Measurements from ENCODE around the gene YAP1.
A peak's percentile ranks its signal among the peaks of the same experiment; 100 is the strongest.
"Not testable (repeated sequence)": the region's sequence is repeated elsewhere in the genome, so short reads cannot be mapped to it uniquely, and the experiment has no call there.

The YAP1 gene

GRCh38 chr11:102166175-102167064, 56.2 kb downstream of the YAP1 start:
- DNase-seq = no peak

- DNase-seq = no peak
Measured at GRCh38 chr11:102168481-102168880, 58.2 kb downstream of the YAP1 start.

- no peak for DNase-seq
Measured at GRCh38 chr11:102171101-102171500, 60.9 kb downstream of the YAP1 start.

- DNase-seq = no peak
Measured at GRCh38 chr11:102172127-102172848, 62.0 kb downstream of the YAP1 start.

- no peak for DNase-seq
Measured at GRCh38 chr11:102177126-102177525, 66.9 kb downstream of the YAP1 start.

- DNase-seq = no peak
Measured at GRCh38 chr11:102177974-102178631, 67.9 kb downstream of the YAP1 start.

- DNase-seq = no peak
Measured at GRCh38 chr11:102179371-102179770, 69.1 kb downstream of the YAP1 start.

- DNase-seq = no peak
Measured at GRCh38 chr11:102184269-102184987, 74.2 kb downstream of the YAP1 start.

GRCh38 chr11:102186551-102187191, 76.4 kb downstream of the YAP1 start:
- no peak for DNase-seq

GRCh38 chr11:102187416-102188151, 77.3 kb downstream of the YAP1 start:
- no peak for DNase-seq

GRCh38 chr11:102188488-102188887, 78.2 kb downstream of the YAP1 start:
- DNase-seq = no peak

GRCh38 chr11:102191832-102192231, 81.6 kb downstream of the YAP1 start:
- no peak for DNase-seq

GRCh38 chr11:102192349-102193066, 82.3 kb downstream of the YAP1 start:
- peak; percentile 8 for DNase-seq

GRCh38 chr11:102194257-102194656, 84.0 kb downstream of the YAP1 start:
- no peak for DNase-seq

- DNase-seq = no peak
Measured at GRCh38 chr11:102194990-102195389, 84.7 kb downstream of the YAP1 start.

- no peak for DNase-seq
Measured at GRCh38 chr11:102196351-102196750, 86.1 kb downstream of the YAP1 start.

- DNase-seq = no peak
Measured at GRCh38 chr11:102196816-102197215, 86.6 kb downstream of the YAP1 start.

- DNase-seq = no peak
Measured at GRCh38 chr11:102197670-102198139, 87.5 kb downstream of the YAP1 start.

GRCh38 chr11:102199673-102200072, 89.4 kb downstream of the YAP1 start:
- no peak for DNase-seq

GRCh38 chr11:102200325-102200724, 90.1 kb downstream of the YAP1 start:
- DNase-seq = not testable (repeated sequence)

- no peak for DNase-seq
Measured at GRCh38 chr11:102201776-102202175, 91.5 kb downstream of the YAP1 start.
